ENCODE results near the gene PGM5. TPM values are rescaled to one million over a fixed set of nuclear protein-coding genes. Genes with fewer than 3 reads are reported as not detected.
A peak's percentile ranks its signal among the peaks of the same experiment; 100 is the strongest.

PGM5 gene
- total RNA-seq, 4 donors from 2014 or later = 573 to 742 (median 607) TPM

DNA sequence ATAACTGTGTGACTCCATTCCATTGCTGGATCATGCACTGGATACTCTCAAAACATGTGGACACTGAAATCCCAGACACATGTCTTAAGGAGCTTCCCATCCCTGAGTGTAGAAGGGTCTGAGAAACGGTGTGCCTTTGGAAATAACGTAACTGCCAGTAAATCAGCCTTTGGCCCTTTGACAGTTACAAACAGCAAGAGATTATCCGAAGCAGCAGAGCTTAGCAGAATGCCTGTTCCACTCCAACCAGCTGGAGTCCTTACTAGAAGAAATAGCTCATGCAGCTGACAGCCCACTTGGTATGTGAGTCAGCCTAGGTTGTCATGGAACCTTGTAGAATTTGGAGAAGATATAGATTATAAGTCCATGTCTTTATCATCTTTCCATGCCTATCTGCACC, 177.3 kb downstream of the PGM5 start:
- H3K27ac ChIP-seq (replicated peaks in 1 of 4) = peak overlapping the region; percentile 85 to 89 (median 86)
- intact Hi-C loops (cut with DNase I) = no loop called here
- no peak for DNase-seq (ENCODE audit: extremely low spot score)
- H3K4me1 ChIP-seq = peaks cover 38 to 99% (median 76%) of the 10 kb centered on the region in 4 donors
- TF ChIP-seq, protein P1, sequence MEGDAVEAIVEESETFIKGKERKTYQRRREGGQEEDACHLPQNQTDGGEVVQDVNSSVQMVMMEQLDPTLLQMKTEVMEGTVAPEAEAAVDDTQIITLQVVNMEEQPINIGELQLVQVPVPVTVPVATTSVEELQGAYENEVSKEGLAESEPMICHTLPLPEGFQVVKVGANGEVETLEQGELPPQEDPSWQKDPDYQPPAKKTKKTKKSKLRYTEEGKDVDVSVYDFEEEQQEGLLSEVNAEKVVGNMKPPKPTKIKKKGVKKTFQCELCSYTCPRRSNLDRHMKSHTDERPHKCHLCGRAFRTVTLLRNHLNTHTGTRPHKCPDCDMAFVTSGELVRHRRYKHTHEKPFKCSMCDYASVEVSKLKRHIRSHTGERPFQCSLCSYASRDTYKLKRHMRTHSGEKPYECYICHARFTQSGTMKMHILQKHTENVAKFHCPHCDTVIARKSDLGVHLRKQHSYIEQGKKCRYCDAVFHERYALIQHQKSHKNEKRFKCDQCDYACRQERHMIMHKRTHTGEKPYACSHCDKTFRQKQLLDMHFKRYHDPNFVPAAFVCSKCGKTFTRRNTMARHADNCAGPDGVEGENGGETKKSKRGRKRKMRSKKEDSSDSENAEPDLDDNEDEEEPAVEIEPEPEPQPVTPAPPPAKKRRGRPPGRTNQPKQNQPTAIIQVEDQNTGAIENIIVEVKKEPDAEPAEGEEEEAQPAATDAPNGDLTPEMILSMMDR (IDR thresholded peaks at IDR 0.05) = no peak
- no peak for TF ChIP-seq POLR2A (IDR thresholded peaks at IDR 0.05; ENCODE audit: low read depth)
- TF ChIP-seq POLR2AphosphoS5 (IDR thresholded peaks at IDR 0.05) = peak in 1 of 2 donors; percentile 50
- peak; percentile 77 for TF ChIP-seq EP300 (IDR thresholded peaks at IDR 0.05)
- no peaks in the 10 kb centered on the region for H3K27me3 ChIP-seq
- no peak overlapping the region for H3K4me3 ChIP-seq
- WGBS = 30% methylated on average over 3 of the region's 3 CpGs
- H3K36me3 ChIP-seq = peaks cover 0 to 35% (median 16%) of the 10 kb centered on the region in 4 donors
- H3K9me3 ChIP-seq = no peaks in the 10 kb centered on the region

DNA sequence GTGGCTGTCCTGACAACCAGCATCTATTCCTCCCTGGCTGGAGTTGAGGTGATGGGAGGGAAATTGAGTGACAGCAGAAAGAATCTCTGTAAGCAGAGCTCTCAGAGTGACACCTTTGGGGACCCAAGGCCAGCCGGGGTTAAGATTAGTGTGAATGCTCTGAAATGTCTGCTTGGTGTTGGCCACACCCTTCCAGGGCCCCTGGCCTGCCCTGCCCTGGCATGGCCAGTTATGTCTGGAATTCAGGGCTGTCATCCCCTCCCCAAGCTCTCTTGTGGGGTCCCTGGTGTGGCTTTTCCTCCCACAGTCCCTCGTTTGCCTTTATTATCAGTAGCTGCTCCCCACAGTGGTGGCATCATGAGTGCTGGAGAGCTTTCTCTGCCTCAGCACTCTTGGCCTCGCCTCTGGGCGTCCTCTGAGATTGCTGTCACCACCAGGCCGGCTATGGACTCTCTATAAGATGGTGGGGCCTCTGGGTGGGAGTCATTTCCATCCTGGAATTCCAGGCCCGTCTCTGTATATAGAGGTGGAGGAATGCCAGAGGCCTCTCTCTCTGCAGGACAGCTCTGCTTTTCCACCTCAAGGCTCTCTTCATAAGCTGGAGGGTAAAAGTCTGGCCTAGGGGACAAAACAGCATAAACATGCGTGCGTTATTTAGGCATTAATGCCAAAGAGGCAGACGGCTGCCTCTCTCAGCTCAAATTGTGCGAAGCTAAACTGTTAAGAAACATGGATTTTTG, 180.6 kb downstream of the PGM5 start:
- H3K4me3 ChIP-seq = no peak overlapping the region
- no peaks in the 10 kb centered on the region for H3K9me3 ChIP-seq
- peak overlapping the region; percentile 85 to 89 (median 86) for H3K27ac ChIP-seq (replicated peaks in 1 of 4)
- intact Hi-C loops (cut with DNase I) = no loop called here
- TF ChIP-seq POLR2A (IDR thresholded peaks at IDR 0.05; ENCODE audit: low read depth) = no peak
- no peak for TF ChIP-seq EP300 (IDR thresholded peaks at IDR 0.05)
- TF ChIP-seq POLR2AphosphoS5 (IDR thresholded peaks at IDR 0.05) = no peak
- TF ChIP-seq, protein P1 (IDR thresholded peaks at IDR 0.05) = no peak
- DNase-seq (ENCODE audit: extremely low spot score) = no peak
- no peaks in the 10 kb centered on the region for H3K27me3 ChIP-seq
- peaks cover 29 to 86% (median 69%) of the 10 kb centered on the region in 4 donors for H3K4me1 ChIP-seq
- WGBS = 52% methylated on average over 10 of the region's 10 CpGs
- H3K36me3 ChIP-seq = peaks cover 0 to 12% (median under 1%) of the 10 kb centered on the region in 4 donors

DNA sequence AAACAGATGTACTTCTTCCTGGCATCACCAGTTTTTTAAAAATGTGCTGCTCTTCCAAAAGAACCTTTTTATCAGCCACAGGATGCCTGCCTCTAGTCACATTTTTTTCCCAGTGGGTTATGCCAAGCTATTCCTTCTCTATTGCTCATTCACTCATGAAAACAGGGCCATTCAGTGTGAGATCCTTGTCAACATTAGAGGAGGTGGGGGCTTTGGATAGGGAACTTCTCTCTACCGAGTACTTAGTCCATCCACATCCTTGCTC, 181.1 kb downstream of the PGM5 start:
- Histone ChIP-seq H3K36me3 (peaks cover 0 to 7% (median 0%) of the 10 kb centered on the region in 4 donors), H3K4me3 (no peak overlapping the region), H3K9me3 (no peaks in the 10 kb centered on the region), H3K4me1 (peaks cover 28 to 81% (median 67%) of the 10 kb centered on the region in 4 donors), H3K27ac (replicated peaks in 1 of 4) (peak overlapping the region; percentile 85 to 89 (median 86)), H3K27me3 (no peaks in the 10 kb centered on the region)
- TF ChIP-seq POLR2AphosphoS5 (IDR thresholded peaks at IDR 0.05) (no peak), EP300 (IDR thresholded peaks at IDR 0.05) (no peak), POLR2A (IDR thresholded peaks at IDR 0.05; ENCODE audit: low read depth) (no peak)
- TF ChIP-seq, protein P1 (IDR thresholded peaks at IDR 0.05) = no peak
- intact Hi-C loops (cut with DNase I) = no loop called here
- 38% methylated on average over 1 of the region's 1 CpG for WGBS
- DNase-seq (ENCODE audit: extremely low spot score) = no peak

DNA sequence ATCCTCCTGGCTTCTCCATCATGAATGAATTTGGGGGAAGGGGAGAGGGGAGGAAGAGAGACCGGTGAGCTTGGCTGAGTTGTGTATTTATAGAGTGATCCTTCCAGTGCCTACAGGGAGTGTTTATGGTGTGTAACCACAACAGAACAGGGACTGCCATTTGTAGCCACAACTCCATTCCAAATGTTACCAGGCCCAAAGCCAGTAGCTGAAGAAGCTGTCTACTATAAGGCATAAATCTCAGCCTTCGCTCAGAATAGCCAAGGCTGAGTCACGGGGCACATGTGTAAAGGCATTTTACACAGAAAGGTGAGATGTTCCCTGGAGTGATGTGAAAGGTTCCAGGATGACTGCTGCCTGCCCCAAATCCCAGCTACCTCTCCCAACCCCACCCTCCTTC, 181.8 kb downstream of the PGM5 start:
- Histone ChIP-seq H3K4me3 (no peak overlapping the region), H3K27me3 (no peaks in the 10 kb centered on the region), H3K36me3 (peaks cover 0 to 3% (median 0%) of the 10 kb centered on the region in 4 donors), H3K27ac (replicated peaks in 1 of 4) (peak overlapping the region; percentile 85 to 89 (median 86)), H3K9me3 (no peaks in the 10 kb centered on the region), H3K4me1 (peaks cover 28 to 75% (median 62%) of the 10 kb centered on the region in 4 donors)
- TF ChIP-seq EP300 (IDR thresholded peaks at IDR 0.05) (peak; percentile 81), POLR2A (IDR thresholded peaks at IDR 0.05; ENCODE audit: low read depth) (no peak), POLR2AphosphoS5 (IDR thresholded peaks at IDR 0.05) (peak; percentile 81 to 82)
- intact Hi-C loops (cut with DNase I) = no loop called here
- 23% methylated on average over 3 of the region's 3 CpGs for WGBS
- DNase-seq (ENCODE audit: extremely low spot score) = no peak

DNA sequence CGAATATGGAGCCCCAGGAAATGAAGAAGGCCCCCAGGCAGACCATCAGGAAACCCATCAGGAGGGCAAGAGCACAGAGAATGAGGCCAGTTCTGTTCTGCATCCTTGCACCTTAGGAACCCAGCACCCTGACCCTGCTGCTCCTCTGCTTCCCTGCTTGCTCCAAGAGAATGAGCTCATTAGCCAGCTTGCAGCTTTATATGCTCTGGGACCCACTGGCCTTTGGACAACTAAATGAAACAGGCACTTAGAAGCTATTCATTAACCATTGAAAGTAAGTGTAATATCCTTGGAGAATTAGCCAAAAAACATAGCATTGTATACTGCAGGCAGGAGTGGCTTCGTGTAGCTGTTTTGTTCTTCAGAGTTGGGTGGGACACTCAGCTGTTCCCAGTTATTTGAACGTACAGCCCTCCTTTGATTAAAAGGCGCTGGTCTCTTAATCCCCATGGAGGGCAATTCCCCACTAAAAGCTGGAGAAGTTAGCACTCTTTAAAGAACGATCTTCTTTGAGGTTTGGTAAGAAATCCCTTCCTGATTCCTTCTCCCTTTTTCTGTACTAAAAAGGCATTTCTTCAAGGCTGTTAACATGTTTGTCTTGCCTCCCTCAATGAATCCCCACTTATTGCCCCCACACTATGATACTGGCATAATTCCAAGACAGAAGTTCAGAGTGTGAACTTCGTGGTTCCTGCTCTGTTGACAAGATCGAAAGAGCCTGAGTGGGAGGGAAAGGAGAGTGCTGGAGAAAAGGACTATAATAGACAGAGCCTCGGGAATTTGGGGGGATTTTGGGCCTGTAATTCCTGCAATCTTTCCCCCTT, 184.5 kb downstream of the PGM5 start, which contains the start of gene TMEM252:
TMEM252 (minus strand) TSS at position 172 of the 824 bp plus-strand sequence; CDS start at position 103, 69 bp downstream.
- Histone ChIP-seq H3K9me3 (no peaks in the 10 kb centered on the region), H3K4me3 (no peak within 1 kb of the TSS), H3K4me1 (peaks cover 28 to 49% (median 44%) of the 10 kb centered on the region in 4 donors), H3K36me3 (no peaks in the 10 kb centered on the region), H3K27me3 (no peaks in the 10 kb centered on the region), H3K27ac (replicated peaks in 1 of 4) (peak within 1 kb of the TSS; percentile 72 to 89 (median 86))
- WGBS = 36% methylated on average over 8 of the region's 8 CpGs
- intact Hi-C loops (cut with DNase I) = no loop called here
- no peak for DNase-seq (ENCODE audit: extremely low spot score)
- TF ChIP-seq, protein P1 (IDR thresholded peaks at IDR 0.05) = no peak
- TF ChIP-seq EP300 (IDR thresholded peaks at IDR 0.05) = no peak
- peak in 1 of 2 donors; percentile 18 for TF ChIP-seq POLR2AphosphoS5 (IDR thresholded peaks at IDR 0.05)
